Stomach (tissue), 4 donors: ENCODE measurements around the gene RNF26.

Experiments used
- POLR2AphosphoS5 ChIP-seq, 3 donors: sonication (generic); formaldehyde crosslinking; IDR thresholded peaks; one replicate each; pipeline ENCODE4 v1.6.1; 2016; ENCODE audit warnings: antibody characterized with exemption in 3 of 3
- TF ChIP-seq, protein P1 (sequence below), 7 experiments: fragments of 450-650 bp in 4 of 7; fragments of 200-600 bp in 3 of 7; sonication (generic) in 3 of 7; IDR thresholded peaks; one replicate each; pipeline ENCODE4 v1.5.1; 2016 to 2019; ENCODE audit warnings: antibody characterized with exemption in 7 of 7, control low read depth in 2 of 7, mild to moderate bottlenecking in 1 of 7

DNA sequence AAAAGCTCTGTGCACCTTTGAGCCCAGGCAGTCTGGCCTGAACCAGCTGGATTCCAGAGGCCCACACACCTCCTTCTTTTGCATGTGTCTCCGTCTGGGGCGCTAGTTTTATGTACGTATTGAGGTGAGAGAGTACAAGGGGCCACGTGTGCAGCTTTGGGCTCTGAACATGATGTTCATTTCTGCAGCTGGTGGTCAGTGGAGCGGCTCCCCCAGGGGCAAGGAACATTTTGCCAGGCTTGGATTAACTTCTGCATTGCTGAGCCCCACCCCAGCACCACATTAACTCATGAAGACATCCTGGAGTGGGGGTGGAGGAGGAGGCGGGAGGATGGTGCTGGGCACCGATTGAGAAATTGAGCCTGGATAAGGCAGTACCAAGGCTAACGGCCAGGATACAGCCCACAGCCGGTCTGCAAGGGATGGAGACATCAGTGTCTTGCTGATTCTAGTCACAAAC lies 33.4 kb downstream of the RNF26 start:
- TF ChIP-seq POLR2AphosphoS5 (IDR thresholded peaks at IDR 0.05) = peak in 1 of 3 donors; percentile 23
- TF ChIP-seq, protein P1, sequence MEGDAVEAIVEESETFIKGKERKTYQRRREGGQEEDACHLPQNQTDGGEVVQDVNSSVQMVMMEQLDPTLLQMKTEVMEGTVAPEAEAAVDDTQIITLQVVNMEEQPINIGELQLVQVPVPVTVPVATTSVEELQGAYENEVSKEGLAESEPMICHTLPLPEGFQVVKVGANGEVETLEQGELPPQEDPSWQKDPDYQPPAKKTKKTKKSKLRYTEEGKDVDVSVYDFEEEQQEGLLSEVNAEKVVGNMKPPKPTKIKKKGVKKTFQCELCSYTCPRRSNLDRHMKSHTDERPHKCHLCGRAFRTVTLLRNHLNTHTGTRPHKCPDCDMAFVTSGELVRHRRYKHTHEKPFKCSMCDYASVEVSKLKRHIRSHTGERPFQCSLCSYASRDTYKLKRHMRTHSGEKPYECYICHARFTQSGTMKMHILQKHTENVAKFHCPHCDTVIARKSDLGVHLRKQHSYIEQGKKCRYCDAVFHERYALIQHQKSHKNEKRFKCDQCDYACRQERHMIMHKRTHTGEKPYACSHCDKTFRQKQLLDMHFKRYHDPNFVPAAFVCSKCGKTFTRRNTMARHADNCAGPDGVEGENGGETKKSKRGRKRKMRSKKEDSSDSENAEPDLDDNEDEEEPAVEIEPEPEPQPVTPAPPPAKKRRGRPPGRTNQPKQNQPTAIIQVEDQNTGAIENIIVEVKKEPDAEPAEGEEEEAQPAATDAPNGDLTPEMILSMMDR (IDR thresholded peaks at IDR 0.05) = no peak
